Parathyroid adenoma (tissue), 2 donors: ENCODE data around the gene AGAP1.

Experiments
- H2AFZ ChIP-seq: fragments of 300-600 bp; sonication (generic); one replicate; pipeline ENCODE4 v1.7.0; 2017; ENCODE audit warnings: antibody characterized with exemption, mild to moderate bottlenecking
- H3K27ac ChIP-seq: fragments of 300-600 bp; sonication (generic); one replicate; pipeline ENCODE4 v1.7.0; 2017
- H3K27me3 ChIP-seq: fragments of 300-600 bp; sonication (generic); one replicate; pipeline ENCODE4 v1.7.0; 2017; ENCODE audit warnings: low read length; ENCODE audit not compliant: control insufficient read depth, insufficient read depth
- H3K36me3 ChIP-seq: fragments of 300-600 bp; sonication (generic); one replicate; pipeline ENCODE4 v1.7.0; 2017; ENCODE audit warnings: low read length; ENCODE audit not compliant: control insufficient read depth, insufficient read depth
- H3K4me1 ChIP-seq: fragments of 300-600 bp; sonication (generic); one replicate; pipeline ENCODE4 v1.7.0; 2017; ENCODE audit warnings: control low read depth
- H3K4me2 ChIP-seq: fragments of 300-600 bp; sonication (generic); one replicate; pipeline ENCODE4 v1.7.0; 2017; ENCODE audit warnings: low read length
- H3K4me3 ChIP-seq: fragments of 300-600 bp; sonication (generic); one replicate; pipeline ENCODE4 v1.7.0; 2017; ENCODE audit warnings: low read depth, low read length
- H3K79me2 ChIP-seq: fragments of 300-600 bp; sonication (generic); one replicate; pipeline ENCODE4 v1.7.0; 2017; ENCODE audit warnings: control low read depth
- H3K9ac ChIP-seq: fragments of 300-600 bp; sonication (generic); one replicate; pipeline ENCODE4 v1.7.0; 2017; ENCODE audit warnings: mild to moderate bottlenecking
- H3K9me3 ChIP-seq: fragments of 300-600 bp; sonication (generic); one replicate; pipeline ENCODE4 v1.7.0; 2017; ENCODE audit warnings: low read length; ENCODE audit not compliant: control insufficient read depth
- CTCF ChIP-seq: fragments of 300-600 bp; sonication (generic); IDR thresholded peaks from one replicate; pipeline ENCODE4 v1.7.0; 2017; ENCODE audit warnings: antibody characterized with exemption, mild to moderate bottlenecking
- donor health status: primary hyperparathyroidism.

Gene AGAP1

DNA sequence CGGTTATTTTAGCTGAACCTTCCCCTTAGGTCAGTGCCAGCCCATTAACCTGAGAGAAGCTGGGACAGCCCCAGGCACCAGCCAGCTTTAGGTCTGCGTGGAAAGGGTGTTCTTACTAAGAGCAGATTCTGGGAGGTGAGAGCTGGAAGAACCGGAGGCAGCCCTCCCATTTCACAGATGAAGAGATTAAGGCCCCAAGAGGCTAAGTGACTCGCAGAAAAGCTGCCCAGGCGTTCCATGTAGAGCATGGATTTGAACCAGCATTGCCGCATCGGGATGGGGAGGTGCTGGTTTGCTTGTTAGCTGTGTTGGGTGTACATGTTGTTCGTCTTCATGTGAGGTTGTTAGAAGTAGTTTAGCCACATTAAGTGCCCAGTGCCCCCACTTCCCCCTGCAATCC lies 203.2 kb downstream of the AGAP1 start:
- Histone ChIP-seq H2AFZ (no peak overlapping the region), H3K79me2 (peaks cover 27% of the 10 kb centered on the region), H3K27ac (no peak overlapping the region), H3K9me3 (no peaks in the 10 kb centered on the region), H3K36me3 (no peaks in the 10 kb centered on the region), H3K9ac (no peak overlapping the region), H3K4me2 (no peak overlapping the region), H3K4me1 (peaks cover 4% of the 10 kb centered on the region), H3K4me3 (no peak overlapping the region), H3K27me3 (no peaks in the 10 kb centered on the region)
- TF ChIP-seq CTCF = no peak

DNA sequence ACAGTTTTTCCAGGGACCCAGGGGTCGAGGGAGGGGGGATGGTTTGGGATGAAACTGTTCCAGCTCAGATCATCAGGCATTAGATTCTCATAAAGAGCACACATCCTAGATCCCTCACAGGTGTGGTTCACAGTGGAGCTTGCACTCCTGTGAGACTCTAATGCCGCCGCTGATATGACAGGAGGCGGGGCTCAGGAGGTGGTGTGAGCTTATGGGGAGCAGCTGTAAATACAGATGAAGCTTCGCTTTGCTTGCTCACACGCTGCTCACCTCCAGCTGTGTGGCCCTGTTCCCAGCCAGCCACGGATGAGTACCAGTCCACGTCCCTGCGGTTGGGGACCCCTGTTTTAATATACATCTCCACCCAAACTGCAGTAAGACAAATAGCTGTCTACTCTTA lies 204.2 kb downstream of the AGAP1 start:
- no peak overlapping the region for H2AFZ ChIP-seq
- H3K4me3 ChIP-seq = no peak overlapping the region
- peaks cover 4% of the 10 kb centered on the region for H3K4me1 ChIP-seq
- H3K79me2 ChIP-seq = peaks cover 23% of the 10 kb centered on the region
- H3K27me3 ChIP-seq = no peaks in the 10 kb centered on the region
- no peaks in the 10 kb centered on the region for H3K36me3 ChIP-seq
- H3K4me2 ChIP-seq = no peak overlapping the region
- no peak overlapping the region for H3K9ac ChIP-seq
- H3K9me3 ChIP-seq = no peaks in the 10 kb centered on the region
- no peak for TF ChIP-seq CTCF
- H3K27ac ChIP-seq = no peak overlapping the region

DNA sequence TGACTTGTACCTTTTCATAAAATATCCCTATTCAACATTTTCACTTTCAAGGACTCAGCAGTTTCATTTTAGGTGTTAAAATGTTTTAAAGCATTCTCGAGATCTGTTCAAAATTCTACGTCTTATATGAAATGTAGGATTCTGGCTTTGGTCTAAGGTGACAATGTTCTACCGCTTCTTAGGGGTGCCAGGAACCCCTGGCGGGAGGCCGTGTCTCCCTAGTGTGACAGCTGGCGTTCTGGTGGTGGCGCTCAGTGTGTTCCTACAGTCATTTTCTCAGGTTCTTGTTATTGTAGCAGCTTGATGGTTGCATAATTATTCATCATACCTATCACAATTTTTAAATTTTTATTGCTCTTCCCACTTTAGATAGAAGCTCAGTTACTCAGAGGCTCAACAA lies 204.6 kb downstream of the AGAP1 start:
- Histone ChIP-seq H3K27me3 (no peaks in the 10 kb centered on the region), H3K27ac (no peak overlapping the region), H3K9me3 (no peaks in the 10 kb centered on the region), H2AFZ (no peak overlapping the region), H3K9ac (no peak overlapping the region), H3K4me1 (peaks cover 4% of the 10 kb centered on the region), H3K4me3 (no peak overlapping the region), H3K4me2 (no peak overlapping the region), H3K79me2 (peaks cover 21% of the 10 kb centered on the region), H3K36me3 (no peaks in the 10 kb centered on the region)
- no peak for TF ChIP-seq CTCF

GRCh38 chr2:235699576-235699975 lies 205.7 kb downstream of the AGAP1 start:
- Histone ChIP-seq H2AFZ (no peak overlapping the region), H3K27ac (no peak overlapping the region), H3K4me1 (peaks cover 4% of the 10 kb centered on the region), H3K9me3 (no peaks in the 10 kb centered on the region), H3K36me3 (no peaks in the 10 kb centered on the region), H3K9ac (no peak overlapping the region), H3K4me3 (no peak overlapping the region), H3K27me3 (no peaks in the 10 kb centered on the region), H3K79me2 (peaks cover 23% of the 10 kb centered on the region), H3K4me2 (no peak overlapping the region)
- TF ChIP-seq CTCF = no peak

DNA sequence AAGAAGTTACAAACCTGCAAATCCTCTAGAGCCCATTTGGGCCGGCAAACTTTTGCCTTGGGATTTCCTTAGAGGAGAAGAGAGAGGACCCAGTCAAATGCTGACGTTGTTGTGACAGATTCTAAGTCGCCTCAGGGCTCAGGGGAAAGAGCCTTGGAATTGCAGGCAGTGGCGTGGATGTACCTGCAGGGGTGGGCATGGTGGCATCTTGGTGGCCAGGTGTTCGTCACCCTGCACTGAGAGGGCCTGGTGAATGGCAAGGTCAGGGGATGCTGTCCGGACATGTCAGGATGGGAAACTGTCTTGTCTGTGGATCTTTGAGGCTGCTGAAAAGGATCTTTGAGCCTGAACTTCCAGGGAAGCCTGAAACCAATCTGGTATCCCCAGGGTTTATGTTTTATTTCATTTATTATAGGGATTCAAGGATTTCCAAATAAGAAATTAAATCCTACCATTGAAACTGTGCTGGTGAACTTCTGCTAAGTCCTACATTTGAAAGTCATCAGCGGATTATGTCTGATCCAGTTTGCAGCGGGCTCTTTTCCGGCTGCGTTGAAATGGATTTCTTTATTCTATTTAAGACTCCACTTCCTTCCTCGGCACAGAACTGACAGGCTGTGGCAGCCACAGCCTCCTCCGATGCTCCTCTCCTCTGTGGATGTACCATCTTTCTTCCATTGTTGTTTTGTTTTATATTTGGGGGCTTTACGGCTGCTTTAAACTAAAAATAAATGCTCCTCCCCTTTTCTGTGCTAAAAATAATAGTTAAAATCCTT lies 207.6 kb downstream of the AGAP1 start:
- Histone ChIP-seq H3K27ac (no peak overlapping the region), H3K4me1 (no peaks in the 10 kb centered on the region), H3K27me3 (no peaks in the 10 kb centered on the region)

More for the DNA sequence above, 207.6 kb downstream of the AGAP1 start:
- Histone ChIP-seq H3K9me3 (no peaks in the 10 kb centered on the region), H3K9ac (no peak overlapping the region), H3K36me3 (no peaks in the 10 kb centered on the region), H2AFZ (no peak overlapping the region), H3K4me3 (no peak overlapping the region), H3K79me2 (peaks cover 22% of the 10 kb centered on the region), H3K4me2 (no peak overlapping the region)
- TF ChIP-seq CTCF = no peak
